Sigmoid colon (tissue), 7 donors: ENCODE results near the gene RING1. TPM values are rescaled to one million over a fixed set of nuclear protein-coding genes. Genes with fewer than 3 reads are reported as not detected.
A peak's percentile ranks its signal among the peaks of the same experiment; 100 is the strongest.

Source experiments
- DNase-seq: peaks from one replicate; pipeline ENCODE4 v3.0.0-alpha.2; 2019
- H3K27ac ChIP-seq, 4 donors: fragments of 200-600 bp; sonication (generic); one replicate each; pipeline ENCODE4 v1.5.1; 2016 to 2019; ENCODE audit warnings: mild to moderate bottlenecking in 1 of 4
- H3K27me3 ChIP-seq, 3 donors: fragments of 200-600 bp; sonication (generic); one replicate each; pipeline ENCODE4 v1.5.1; 2019; ENCODE audit warnings: mild to moderate bottlenecking in 1 of 3
- H3K36me3 ChIP-seq, 4 donors: fragments of 200-600 bp; sonication (generic); one replicate each; pipeline ENCODE4 v1.5.1; 2016 to 2019
- H3K4me1 ChIP-seq, 4 donors: fragments of 200-600 bp; sonication (generic); one replicate each; pipeline ENCODE4 v1.5.1; 2017 to 2019
- H3K4me3 ChIP-seq, 4 donors: fragments of 200-600 bp; sonication (generic); one replicate each; pipeline ENCODE4 v1.5.1; 2017 to 2019; ENCODE audit warnings: mild to moderate bottlenecking in 2 of 4, moderate library complexity in 1 of 4
- H3K9me3 ChIP-seq, 4 donors: fragments of 200-600 bp in 3 of 4; sonication (generic) in 3 of 4; one replicate each; pipeline versions ENCODE4 v1.5.1 to v1.6.1; 2013 to 2019
- EP300 ChIP-seq, 4 donors: sonication (generic); formaldehyde crosslinking; IDR thresholded peaks; one replicate each; pipeline ENCODE4 v1.6.1; 2017; ENCODE audit warnings: antibody characterized with exemption in 4 of 4
- POLR2A ChIP-seq, 2 donors: fragments of 450-650 bp; IDR thresholded peaks; one replicate each; pipeline ENCODE4 v1.6.1; 2016; ENCODE audit warnings: antibody characterized with exemption in 2 of 2, mild to moderate bottlenecking in 2 of 2, moderate library complexity in 2 of 2
- POLR2AphosphoS5 ChIP-seq, 4 donors: sonication (generic); formaldehyde crosslinking; IDR thresholded peaks; one replicate each; pipeline ENCODE4 v1.6.1; 2017; ENCODE audit warnings: antibody characterized with exemption in 4 of 4
- WGBS, 2 donors: extraction: QIAGEN DNeasy Blood & Tissue Kit; methylation state at CpG; one replicate each; pipeline ENCODE4 v1.1.7; 2013; 5-methylcytosine and 5-hydroxymethylcytosine counted together
- intact Hi-C: fragments of 100-400 bp; cut with DNase I; formaldehyde crosslinking; loops from one replicate; pipeline ENCODE4 v1.15.1; 2023
- polyA plus RNA-seq, 3 donors: library from polyadenylated mRNA; stranded (reverse); fragments of 200-250 nt; gene quantifications; one replicate each; pipeline ENCODE4 v1.2.3, GENCODE V29; 2013
- total RNA-seq, 4 donors: library from RNA; depleted of rRNA; stranded (reverse); fragments of >200 nt; gene quantifications; one replicate each; pipeline ENCODE4 v1.1.0, GENCODE V29; 2016
- TF ChIP-seq, protein P1 (sequence below), 4 experiments: fragments of 450-650 bp in 3 of 4; fragments of 200-600 bp in 1 of 4; IDR thresholded peaks; one replicate each; pipeline ENCODE4 v1.5.1; 2016 to 2019; ENCODE audit warnings: antibody characterized with exemption in 4 of 4, mild to moderate bottlenecking in 3 of 4, moderate library complexity in 2 of 4
- donor health status: healthy with polysubstance abuse.
- donor health status: Bipolar disorder and iron deficiency.
- donor health status: healthy.

Gene RING1
- total and polyA plus RNA-seq, 7 donors = 13.2 to 36.0 (median 18.1) TPM

DNA sequence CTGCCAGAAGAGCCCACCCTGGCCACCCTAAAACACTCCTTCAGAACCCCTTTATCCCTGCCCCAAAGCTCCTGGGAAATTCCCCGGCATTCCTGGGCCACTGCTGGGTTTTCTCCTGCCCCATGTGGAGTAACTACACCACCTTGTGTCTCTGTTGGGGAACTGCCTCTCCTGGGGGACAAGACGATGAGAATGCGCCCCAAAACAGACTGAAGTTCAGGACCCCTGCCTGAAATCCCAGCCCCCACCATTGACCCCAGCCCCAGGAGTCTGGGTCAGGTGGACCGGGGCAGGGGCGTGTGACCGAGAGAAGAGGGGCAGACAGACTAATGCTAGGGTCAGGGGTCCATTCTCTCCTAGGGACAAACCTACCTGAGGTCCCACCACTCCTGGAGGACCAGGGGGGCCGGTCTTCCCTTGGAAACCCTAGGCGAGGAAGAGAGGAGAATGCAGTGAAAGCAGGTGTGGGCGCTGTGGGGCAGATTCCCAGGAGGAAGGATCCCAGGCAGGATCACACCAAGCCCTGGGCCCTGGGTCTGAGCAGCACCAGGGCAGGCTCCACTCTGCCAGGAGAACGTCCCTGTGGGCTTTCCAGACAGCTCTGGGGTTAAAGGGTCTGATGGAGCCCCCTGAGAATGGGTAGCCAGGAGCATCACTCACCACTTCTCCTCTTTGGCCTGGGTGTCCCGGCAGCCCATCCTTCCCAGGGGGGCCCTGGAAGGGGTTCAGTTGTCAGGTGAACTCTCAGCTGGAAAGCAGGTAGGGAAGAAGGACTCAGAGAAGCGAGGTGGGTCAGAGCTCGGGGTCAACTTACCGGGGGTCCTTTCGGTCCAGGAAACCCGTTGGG, 35.4 kb upstream of the RING1 start:
- H3K4me3 ChIP-seq = no peak overlapping the region
- no peak for DNase-seq
- WGBS, 2 donors = 30 to 60% methylated on average over 16 of the region's 16 CpGs

DNA sequence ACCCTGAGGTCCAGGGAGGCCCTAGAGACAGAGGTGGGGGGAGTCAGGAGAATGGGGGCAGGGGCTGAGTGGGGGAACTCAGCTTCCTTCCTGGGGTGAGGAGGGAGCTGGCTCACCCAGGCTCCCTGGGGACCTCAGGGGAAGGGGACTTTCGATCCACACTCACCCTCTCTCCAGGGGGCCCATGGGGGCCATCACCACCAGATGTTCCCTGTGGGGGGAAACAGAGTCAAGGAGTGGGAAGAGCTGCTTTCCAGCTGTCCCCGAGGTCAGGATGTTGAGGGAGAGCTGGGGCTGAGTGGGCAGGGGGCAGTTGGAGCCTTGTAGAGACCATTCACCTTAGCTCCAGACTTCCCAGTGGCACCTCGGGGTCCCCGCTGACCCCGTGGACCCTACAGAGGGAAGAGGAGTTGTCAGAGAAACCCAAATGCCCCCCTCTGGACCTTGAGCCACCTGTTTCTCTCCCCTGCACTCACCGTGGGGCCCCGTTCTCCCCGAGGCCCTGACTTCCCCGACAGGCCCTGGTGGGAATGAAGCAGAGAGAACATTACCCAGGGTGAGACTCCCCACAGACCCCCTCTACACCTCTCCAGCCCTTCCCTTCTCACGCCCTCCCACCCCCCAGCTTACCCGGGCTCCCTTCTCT, 34.6 kb upstream of the RING1 start:
- 44 to 48% methylated on average over 11 of the region's 11 CpGs for WGBS, 2 donors
- no peak for DNase-seq

More for the DNA sequence above, 35.4 kb upstream of the RING1 start:
- no peak for TF ChIP-seq POLR2AphosphoS5 (IDR thresholded peaks at IDR 0.05)
- TF ChIP-seq, protein P1, sequence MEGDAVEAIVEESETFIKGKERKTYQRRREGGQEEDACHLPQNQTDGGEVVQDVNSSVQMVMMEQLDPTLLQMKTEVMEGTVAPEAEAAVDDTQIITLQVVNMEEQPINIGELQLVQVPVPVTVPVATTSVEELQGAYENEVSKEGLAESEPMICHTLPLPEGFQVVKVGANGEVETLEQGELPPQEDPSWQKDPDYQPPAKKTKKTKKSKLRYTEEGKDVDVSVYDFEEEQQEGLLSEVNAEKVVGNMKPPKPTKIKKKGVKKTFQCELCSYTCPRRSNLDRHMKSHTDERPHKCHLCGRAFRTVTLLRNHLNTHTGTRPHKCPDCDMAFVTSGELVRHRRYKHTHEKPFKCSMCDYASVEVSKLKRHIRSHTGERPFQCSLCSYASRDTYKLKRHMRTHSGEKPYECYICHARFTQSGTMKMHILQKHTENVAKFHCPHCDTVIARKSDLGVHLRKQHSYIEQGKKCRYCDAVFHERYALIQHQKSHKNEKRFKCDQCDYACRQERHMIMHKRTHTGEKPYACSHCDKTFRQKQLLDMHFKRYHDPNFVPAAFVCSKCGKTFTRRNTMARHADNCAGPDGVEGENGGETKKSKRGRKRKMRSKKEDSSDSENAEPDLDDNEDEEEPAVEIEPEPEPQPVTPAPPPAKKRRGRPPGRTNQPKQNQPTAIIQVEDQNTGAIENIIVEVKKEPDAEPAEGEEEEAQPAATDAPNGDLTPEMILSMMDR (IDR thresholded peaks at IDR 0.05) = peak; percentile 11 to 54 (median 33)
- Histone ChIP-seq H3K9me3 (no peaks in the 10 kb centered on the region), H3K36me3 (no peaks in the 10 kb centered on the region), H3K4me1 (no peaks in the 10 kb centered on the region), H3K27ac (no peak overlapping the region), H3K27me3 (no peaks in the 10 kb centered on the region)
- intact Hi-C loops = no loop called here

DNA sequence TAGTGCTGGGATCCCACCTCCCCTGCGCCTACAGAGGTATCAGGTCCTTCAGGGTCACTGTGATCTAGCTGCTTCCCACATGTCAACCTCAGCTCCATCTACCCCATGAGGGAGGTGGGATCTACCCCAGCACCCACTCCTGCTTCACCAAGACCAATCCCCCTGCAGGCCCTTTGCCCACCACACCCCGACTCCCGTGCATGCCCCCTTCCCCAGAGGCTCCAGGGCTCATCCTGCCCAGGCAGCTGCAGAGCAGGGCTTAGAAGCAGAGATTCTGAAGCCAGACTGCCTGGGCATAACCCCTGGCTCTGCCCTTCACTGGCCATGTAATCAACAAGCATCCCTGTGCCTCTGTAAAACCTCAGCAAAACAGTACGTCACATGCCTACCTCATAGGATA, 33.5 kb upstream of the RING1 start:
- no peak overlapping the region for H3K4me3 ChIP-seq
- H3K27me3 ChIP-seq = no peaks in the 10 kb centered on the region
- intact Hi-C loops = no loop called here
- TF ChIP-seq POLR2AphosphoS5 (IDR thresholded peaks at IDR 0.05) (no peak), EP300 (IDR thresholded peaks at IDR 0.05) (no peak), POLR2A (IDR thresholded peaks at IDR 0.05) (no peak)
- TF ChIP-seq, protein P1 (IDR thresholded peaks at IDR 0.05) = no peak
- whole genome bisulfite sequencing, 2 donors = 86 to 88% methylated on average over 4 of the region's 4 CpGs
- DNase-seq = no peak
- no peak overlapping the region for H3K27ac ChIP-seq
- no peaks in the 10 kb centered on the region for H3K9me3 ChIP-seq
- H3K4me1 ChIP-seq = no peaks in the 10 kb centered on the region
- H3K36me3 ChIP-seq = no peaks in the 10 kb centered on the region

More for the DNA sequence above, 34.6 kb upstream of the RING1 start:
- no peak for TF ChIP-seq POLR2AphosphoS5 (IDR thresholded peaks at IDR 0.05)
- Histone ChIP-seq H3K9me3 (no peaks in the 10 kb centered on the region), H3K27me3 (no peaks in the 10 kb centered on the region), H3K36me3 (no peaks in the 10 kb centered on the region), H3K27ac (no peak overlapping the region), H3K4me1 (no peaks in the 10 kb centered on the region), H3K4me3 (no peak overlapping the region)
- intact Hi-C loops = no loop called here

DNA sequence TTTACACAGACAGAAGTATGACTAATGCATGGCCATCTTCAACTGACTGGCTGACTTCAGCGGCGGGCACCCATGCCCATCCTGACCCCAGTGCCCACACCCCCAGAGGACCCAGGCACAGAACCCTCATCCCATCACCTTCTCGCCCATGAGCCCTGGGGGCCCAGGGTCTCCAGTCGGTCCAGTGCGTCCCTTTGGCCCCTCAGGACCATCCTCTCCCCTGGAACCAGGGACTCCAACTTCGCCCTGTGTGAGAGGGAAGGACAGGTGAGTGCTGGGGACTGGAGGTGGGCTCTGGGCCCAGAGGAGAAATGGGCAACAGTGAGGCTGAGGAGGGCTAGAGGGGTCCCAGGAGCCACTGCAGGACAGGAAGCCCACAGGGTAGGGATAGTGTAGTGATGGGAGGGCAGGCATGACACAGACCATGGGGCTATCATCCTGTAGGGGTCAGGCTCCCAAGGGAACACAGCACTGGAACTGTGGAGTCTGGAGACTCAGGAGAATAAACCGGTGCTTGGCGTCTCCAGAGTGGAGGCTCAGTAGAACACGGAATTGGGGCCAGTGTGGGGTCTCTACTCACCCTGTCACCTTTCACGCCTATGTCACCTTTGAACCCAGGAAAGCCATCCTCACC, 32.7 kb upstream of the RING1 start:
- 61 to 85% methylated on average over 10 of the region's 10 CpGs for WGBS, 2 donors
- DNase-seq = no peak
- H3K27me3 ChIP-seq = no peaks in the 10 kb centered on the region
- no peak overlapping the region for H3K27ac ChIP-seq
- no peak overlapping the region for H3K4me3 ChIP-seq
- intact Hi-C loops = no loop called here
- no peaks in the 10 kb centered on the region for H3K9me3 ChIP-seq
- no peak for TF ChIP-seq POLR2AphosphoS5 (IDR thresholded peaks at IDR 0.05)
- TF ChIP-seq EP300 (IDR thresholded peaks at IDR 0.05) = no peak
- TF ChIP-seq, protein P1 (IDR thresholded peaks at IDR 0.05) = no peak
- no peak for TF ChIP-seq POLR2A (IDR thresholded peaks at IDR 0.05)
- H3K36me3 ChIP-seq = no peaks in the 10 kb centered on the region
- no peaks in the 10 kb centered on the region for H3K4me1 ChIP-seq

DNA sequence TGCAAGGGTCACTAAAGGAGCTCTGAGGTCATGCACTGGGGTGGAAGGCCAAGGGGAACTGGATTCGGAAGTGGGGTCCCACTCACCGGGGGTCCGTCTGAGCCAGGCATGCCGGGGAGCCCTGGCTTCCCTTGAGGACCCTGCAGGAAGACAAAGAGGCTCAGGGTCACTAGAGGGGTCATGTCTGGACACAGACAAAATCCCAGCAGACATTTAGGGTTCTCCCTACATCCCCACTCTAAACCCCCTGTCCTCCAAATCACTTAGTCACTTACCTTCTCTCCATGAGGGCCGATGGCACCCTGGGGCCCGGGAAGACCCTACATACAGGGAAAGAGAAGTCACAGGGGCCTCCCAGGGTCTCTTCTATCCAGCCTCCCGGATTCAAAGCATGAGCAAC, 31.4 kb upstream of the RING1 start:
- DNase-seq = no peak
- H3K4me3 ChIP-seq = no peak overlapping the region
- no peaks in the 10 kb centered on the region for H3K4me1 ChIP-seq
- WGBS, 2 donors = 92 to 93% methylated on average over 7 of the region's 7 CpGs
- no peaks in the 10 kb centered on the region for H3K27me3 ChIP-seq
- intact Hi-C loops = no loop called here
- no peaks in the 10 kb centered on the region for H3K9me3 ChIP-seq
- no peaks in the 10 kb centered on the region for H3K36me3 ChIP-seq
- no peak for TF ChIP-seq POLR2A (IDR thresholded peaks at IDR 0.05)
- TF ChIP-seq, protein P1 (IDR thresholded peaks at IDR 0.05) = no peak
- no peak for TF ChIP-seq POLR2AphosphoS5 (IDR thresholded peaks at IDR 0.05)
- no peak for TF ChIP-seq EP300 (IDR thresholded peaks at IDR 0.05)
- H3K27ac ChIP-seq = no peak overlapping the region
